HTR-8/SVneo (cell line): Measurements from ENCODE around the gene SUPT4H1.

Experiments used
- DNase-seq: peaks from one replicate; pipeline ENCODE4 v3.0.0; 2011; ENCODE audit warnings: low spot score, mixed read lengths; ENCODE audit not compliant: insufficient read length
- FAIRE-seq: peaks from 2 replicates; lab custom pipeline; 2011; peaks lifted over from hg19 to GRCh38; lab: Jason Lieb, UNC

The SUPT4H1 gene

GRCh38 chr17:58381124-58382035, 29.4 kb upstream of the SUPT4H1 start:
- DNase-seq (no peak), FAIRE-seq (no peak)

DNA sequence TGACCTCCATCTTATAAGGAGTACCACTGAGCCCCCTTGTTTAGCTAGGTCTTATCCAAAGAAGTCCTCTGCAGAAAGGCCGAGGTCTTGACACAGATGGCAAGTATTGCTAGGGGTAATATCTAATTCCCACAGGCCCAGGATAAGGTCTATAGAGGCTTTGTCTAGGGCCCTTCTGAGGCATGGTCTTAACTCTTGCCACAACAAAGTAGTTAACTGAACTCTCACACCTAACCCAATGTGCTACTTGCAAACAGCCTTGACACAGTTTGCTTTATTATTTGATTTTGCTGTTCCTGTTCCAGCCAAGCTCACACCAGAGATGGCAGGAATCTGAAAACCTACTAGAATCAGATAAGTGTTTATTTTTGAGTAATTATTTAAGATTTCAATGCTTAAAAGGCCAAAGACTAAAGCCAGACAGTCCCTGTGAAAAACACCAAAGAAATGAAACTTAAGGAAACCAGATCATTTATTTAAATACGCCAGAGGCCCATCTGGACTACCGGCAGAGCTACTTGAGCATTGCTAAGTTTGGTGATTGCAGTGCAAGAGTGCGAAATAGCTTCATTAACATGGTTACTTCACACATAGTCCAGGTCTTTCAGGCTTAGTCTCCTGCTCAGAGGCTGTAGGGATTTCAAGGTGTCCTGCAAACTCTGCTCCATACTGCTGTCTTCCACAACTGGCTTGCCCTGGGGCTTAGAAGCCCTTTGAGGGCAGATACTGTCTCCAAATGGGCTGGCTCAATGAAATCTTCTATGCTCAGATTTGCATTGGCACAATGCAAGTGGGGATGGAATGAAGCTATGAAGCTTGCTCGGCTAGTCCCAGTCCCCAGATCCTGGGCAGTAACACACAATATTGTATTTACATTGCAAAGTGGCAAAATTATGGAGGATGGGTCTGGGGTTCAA, 28.5 kb upstream of the SUPT4H1 start:
- DNase-seq (no peak), FAIRE-seq (peak; percentile 36)

DNA sequence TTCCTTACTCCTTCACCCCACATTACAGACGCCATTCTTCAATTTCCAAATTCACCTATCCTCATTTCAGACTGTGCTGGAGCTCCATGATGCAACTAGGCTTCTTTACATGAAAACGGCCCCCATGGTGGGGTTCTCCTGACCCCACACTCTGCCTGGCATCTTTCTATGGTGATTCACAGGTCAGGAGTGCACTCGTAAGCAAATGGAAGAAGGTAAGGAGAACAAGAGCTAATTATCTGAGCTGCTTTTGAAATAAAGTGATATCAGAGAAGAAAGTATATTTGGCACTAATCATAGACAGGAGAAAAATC, 27.5 kb upstream of the SUPT4H1 start:
- no peak for DNase-seq
- no peak for FAIRE-seq

- FAIRE-seq (peak; percentile 72), DNase-seq (no peak)
Measured at GRCh38 chr17:58378733-58379510, 26.9 kb upstream of the SUPT4H1 start.

GRCh38 chr17:58377661-58378060, 25.7 kb upstream of the SUPT4H1 start:
- FAIRE-seq, result no peak

DNA sequence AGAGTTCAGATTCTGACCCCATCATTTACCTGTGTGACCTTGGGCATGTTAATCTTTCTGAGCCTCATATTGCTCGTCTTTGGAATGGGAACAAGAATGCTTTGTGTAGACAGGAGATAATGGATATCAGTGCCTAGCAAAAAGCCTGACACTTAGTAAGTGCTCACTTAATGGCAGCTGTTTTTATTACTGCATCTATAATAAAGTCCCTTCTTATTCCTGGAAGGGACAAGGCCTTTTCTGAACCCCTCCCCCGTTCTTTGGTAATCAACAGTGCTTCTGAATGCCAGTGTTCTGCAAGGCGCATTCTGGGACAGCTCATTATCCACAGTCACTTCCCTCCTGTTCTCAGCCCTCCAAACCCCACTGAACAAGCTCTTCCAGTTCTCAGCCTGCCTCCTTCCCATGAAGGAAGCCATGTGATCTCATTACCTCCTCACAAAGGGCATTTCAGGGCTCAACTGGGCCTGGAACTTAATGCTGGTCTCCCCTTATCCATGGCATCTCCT, 25.1 kb upstream of the SUPT4H1 start:
- no peak for DNase-seq
- FAIRE-seq, result peak; percentile 65

More at GRCh38 chr17:58377661-58378060, 25.7 kb upstream of the SUPT4H1 start:
- DNase-seq, result no peak

- peak; percentile 28 for FAIRE-seq
Measured at GRCh38 chr17:58376472-58377000, 24.5 kb upstream of the SUPT4H1 start.

GRCh38 chr17:58375811-58376210, 23.8 kb upstream of the SUPT4H1 start:
- DNase-seq, result no peak

More at GRCh38 chr17:58376472-58377000, 24.5 kb upstream of the SUPT4H1 start:
- no peak for DNase-seq

DNA sequence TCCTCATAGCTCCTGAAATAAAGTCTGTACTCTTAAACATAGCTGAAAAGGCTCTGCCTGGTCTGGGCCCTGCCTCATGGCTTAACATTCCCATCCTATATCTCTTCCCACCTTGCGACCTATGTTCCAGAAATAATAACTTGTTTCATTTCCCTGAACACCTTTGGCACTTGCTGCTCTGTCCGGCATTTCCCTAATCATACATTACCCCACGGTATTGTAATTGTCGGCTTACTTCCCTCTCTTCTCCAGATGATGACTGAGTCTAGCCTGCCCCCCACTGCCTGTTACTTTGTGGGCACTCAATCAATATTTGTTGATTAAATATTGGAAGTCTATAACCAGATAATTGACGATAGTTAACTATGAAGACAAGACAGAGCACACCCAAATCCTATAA, 23.3 kb upstream of the SUPT4H1 start:
- DNase-seq (no peak), FAIRE-seq (no peak)

More at GRCh38 chr17:58375811-58376210, 23.8 kb upstream of the SUPT4H1 start:
- FAIRE-seq, result no peak

DNA sequence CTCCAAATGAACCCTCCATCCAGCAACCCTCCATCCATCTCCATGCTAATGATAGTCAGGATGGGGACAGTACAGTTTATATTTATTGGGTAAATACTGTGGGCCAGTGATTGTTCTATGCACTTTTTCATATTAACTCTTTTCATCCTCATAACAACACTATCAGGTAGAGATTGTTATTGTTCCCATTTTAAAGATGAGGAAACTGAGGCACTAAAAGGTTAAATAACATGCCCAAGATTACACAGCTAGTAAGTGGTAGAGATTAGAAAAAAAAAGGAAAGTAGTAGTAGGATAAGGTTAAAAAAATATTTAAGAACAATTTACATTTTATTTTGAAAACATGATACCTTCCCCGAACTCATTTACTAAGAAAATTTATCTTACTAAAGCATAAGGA, 21.9 kb upstream of the SUPT4H1 start:
- DNase-seq (no peak), FAIRE-seq (no peak)

DNA sequence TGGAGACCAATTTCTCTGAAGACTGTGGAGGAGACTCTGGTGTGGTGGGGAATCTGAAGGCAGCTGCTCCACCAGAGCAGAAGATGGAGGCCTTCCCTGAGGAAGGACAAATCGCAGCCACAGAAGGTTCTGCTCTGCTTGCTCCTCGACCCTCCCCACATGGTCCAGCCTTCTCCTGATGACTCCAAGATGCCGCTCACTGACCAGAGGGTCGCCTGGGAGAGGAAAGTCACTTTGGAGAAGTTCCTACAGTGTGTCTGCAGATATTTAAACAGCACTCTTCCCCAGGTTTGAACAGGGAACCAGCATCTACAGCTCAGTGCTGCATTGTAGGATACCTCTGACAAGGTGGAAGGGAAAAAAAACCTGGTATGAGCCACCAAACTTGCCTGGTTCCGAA, 21.0 kb upstream of the SUPT4H1 start:
- no peak for DNase-seq
- FAIRE-seq, result no peak

DNA sequence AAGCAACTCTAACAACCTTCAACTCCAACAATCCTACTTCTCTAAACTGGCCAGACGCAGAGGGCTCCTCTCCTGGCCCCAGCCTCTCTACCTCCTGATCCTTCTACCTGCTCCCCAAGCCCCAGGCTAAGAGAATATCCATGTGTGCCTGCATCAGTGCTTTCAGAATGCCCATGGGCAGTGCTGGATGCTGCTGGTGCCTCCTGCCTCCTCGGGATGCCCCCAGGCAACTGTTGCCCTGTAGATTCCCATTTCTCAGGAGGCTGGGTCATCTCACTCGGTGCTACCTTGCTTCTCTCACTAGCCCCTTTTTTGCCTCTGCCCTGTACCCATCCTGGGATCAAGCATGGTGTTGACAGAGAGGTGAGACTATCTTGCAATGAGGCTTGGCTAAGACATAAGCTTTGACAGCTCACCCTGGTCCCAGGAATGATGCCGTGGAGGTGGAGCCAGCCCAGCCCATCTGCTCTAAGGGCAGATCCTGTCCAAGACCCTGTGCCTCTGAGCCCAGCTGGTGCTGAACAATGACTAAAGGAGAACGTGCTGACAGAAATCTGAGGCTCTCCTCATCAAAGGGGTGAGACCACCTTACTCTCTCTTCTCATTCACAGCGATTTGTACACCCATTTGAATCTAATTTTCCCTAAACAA, 19.4 kb upstream of the SUPT4H1 start:
- FAIRE-seq (no peak), DNase-seq (no peak)

GRCh38 chr17:58370716-58371115, 18.7 kb upstream of the SUPT4H1 start:
- FAIRE-seq, result no peak
- DNase-seq, result no peak

GRCh38 chr17:58370309-58370708, 18.3 kb upstream of the SUPT4H1 start:
- DNase-seq, result no peak
- FAIRE-seq, result no peak

GRCh38 chr17:58369214-58370031, 17.4 kb upstream of the SUPT4H1 start:
- DNase-seq, result no peak
- FAIRE-seq, result peak; percentile 36

- DNase-seq, result no peak
- FAIRE-seq, result peak; percentile 55
Measured at GRCh38 chr17:58368860-58369213, 16.8 kb upstream of the SUPT4H1 start.

DNA sequence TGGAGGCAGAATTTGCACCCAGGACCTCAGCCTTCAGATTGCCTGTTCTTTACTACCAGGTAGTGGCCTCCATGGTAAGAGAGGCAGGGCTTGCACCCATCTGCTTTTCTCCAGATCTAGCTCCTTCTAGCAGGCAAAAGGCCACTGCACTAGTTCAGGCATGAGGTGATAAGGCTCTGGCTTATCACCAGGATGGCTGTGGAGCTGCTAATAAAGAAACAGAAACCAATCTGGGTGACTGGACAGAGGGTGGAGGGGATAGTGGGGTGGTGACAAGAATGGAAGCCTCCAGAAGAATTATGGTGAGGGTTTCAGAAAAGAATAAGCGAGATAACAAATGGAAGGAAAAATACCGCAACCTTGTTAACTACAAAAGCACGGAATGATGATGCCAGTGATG, 15.5 kb upstream of the SUPT4H1 start:
- DNase-seq (no peak), FAIRE-seq (no peak)

DNA sequence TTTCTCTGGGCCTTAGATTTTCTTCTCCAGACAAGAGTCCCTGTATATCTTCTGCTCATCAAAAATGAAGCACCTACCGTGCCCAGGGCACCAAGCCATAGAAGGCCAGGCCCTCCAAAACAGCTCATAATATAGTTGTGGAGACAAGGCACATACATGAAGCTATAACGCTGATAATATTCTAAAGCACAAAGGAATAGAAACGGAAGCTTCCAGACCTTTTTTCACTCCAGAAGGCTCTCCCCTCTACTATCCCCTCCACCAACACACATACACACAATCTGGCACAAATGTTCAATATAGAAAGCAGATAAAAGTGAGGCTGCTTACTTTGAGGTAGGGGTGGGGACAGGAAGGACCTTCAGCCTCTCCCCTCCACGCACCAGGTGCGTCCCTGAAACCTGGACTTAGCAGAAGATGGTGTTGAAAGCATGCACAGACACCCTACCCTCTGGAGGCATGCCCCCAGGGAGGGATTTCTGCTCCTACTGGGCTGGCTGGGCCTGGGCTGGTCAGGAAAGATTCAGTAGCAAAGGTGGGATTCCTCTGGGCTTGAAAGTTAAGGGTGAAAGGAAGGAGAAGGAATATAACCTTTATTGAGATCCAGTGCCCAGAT, 14.1 kb upstream of the SUPT4H1 start:
- DNase-seq (no peak), FAIRE-seq (no peak)
